IMR-90 (cell line): ENCODE data around the gene SLC39A11.

Experiments used
- BHLHE40 ChIP-seq: fragments of 150-350 bp; IDR thresholded peaks from 2 replicates; pipeline ENCODE4 v1.6.1; 2016; ENCODE audit warnings: mild to moderate bottlenecking, low read depth, low read length
- POLR2A ChIP-seq: IDR thresholded peaks from 2 replicates; pipeline ENCODE4 v1.6.1; 2012; ENCODE audit warnings: mild to moderate bottlenecking, low read depth, low read length
- SMC3 ChIP-seq: fragments of 150-350 bp; IDR thresholded peaks from 2 replicates; pipeline ENCODE4 v1.6.1; 2016; ENCODE audit warnings: low read depth, mild to moderate bottlenecking, antibody characterized with exemption, low read length, moderate library complexity
- TF ChIP-seq, protein P1 (sequence below): conservative IDR thresholded peaks from 2 replicates; pipeline ENCODE4 v1.5.1; 2012; ENCODE audit warnings: mild to moderate bottlenecking, low read depth, low read length, improper control_type of control experiment
- TF ChIP-seq, protein P2 (sequence below): fragments of 150-350 bp; IDR thresholded peaks from 2 replicates; pipeline ENCODE4 v1.6.1; 2016; ENCODE audit warnings: low read depth, mild to moderate bottlenecking, low read length, moderate library complexity, borderline replicate concordance

DNA sequence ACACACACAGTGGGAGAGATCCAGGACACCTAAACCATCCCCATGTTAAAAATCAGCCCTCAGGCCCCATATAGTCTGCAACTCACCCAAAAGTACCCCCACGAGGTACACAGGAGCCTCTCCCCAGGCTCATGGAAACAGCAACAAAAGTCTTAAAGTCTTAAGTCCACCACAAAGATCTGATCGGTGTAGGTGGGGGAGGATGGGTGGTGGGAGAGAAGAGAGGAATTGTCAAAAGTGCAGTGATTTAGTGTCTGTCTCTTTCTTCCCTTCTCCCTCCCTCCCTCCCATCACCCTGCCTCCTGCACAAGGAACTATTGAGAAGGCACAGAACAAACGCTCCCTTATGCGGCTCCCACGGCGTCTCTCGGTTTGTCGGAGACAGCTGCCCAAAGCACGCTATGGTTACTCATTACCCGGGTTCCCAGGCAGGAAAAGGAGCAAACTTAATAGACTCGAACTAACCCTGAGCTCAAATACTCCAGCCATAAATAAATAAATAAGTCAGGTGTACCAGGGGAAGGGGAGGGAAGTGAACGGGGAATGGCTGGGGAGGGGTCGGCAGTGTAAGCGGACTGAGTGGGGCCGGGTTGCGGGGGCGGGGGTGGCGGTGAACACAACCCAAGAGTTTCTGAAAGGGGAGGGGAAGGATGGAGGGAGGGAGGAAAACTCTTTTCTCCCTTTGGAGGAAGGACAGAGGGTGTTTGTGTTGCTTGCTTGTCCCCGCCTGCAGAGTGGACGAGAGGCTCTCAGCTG is 477.4 kb downstream of the SLC39A11 start:
- TF ChIP-seq, protein P1, sequence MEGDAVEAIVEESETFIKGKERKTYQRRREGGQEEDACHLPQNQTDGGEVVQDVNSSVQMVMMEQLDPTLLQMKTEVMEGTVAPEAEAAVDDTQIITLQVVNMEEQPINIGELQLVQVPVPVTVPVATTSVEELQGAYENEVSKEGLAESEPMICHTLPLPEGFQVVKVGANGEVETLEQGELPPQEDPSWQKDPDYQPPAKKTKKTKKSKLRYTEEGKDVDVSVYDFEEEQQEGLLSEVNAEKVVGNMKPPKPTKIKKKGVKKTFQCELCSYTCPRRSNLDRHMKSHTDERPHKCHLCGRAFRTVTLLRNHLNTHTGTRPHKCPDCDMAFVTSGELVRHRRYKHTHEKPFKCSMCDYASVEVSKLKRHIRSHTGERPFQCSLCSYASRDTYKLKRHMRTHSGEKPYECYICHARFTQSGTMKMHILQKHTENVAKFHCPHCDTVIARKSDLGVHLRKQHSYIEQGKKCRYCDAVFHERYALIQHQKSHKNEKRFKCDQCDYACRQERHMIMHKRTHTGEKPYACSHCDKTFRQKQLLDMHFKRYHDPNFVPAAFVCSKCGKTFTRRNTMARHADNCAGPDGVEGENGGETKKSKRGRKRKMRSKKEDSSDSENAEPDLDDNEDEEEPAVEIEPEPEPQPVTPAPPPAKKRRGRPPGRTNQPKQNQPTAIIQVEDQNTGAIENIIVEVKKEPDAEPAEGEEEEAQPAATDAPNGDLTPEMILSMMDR = no peak
- TF ChIP-seq, protein P2, sequence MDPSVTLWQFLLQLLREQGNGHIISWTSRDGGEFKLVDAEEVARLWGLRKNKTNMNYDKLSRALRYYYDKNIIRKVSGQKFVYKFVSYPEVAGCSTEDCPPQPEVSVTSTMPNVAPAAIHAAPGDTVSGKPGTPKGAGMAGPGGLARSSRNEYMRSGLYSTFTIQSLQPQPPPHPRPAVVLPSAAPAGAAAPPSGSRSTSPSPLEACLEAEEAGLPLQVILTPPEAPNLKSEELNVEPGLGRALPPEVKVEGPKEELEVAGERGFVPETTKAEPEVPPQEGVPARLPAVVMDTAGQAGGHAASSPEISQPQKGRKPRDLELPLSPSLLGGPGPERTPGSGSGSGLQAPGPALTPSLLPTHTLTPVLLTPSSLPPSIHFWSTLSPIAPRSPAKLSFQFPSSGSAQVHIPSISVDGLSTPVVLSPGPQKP = no peak
- no peak for TF ChIP-seq BHLHE40
- no peak for TF ChIP-seq POLR2A
- no peak for TF ChIP-seq SMC3
